ENCODE data around the gene NMUR1. TPM values are rescaled to one million over a fixed set of nuclear protein-coding genes. Genes with fewer than 3 reads are reported as not detected.

NMUR1 gene
- total RNA-seq, 1 donor from 2014 or later: not detected

DNA sequence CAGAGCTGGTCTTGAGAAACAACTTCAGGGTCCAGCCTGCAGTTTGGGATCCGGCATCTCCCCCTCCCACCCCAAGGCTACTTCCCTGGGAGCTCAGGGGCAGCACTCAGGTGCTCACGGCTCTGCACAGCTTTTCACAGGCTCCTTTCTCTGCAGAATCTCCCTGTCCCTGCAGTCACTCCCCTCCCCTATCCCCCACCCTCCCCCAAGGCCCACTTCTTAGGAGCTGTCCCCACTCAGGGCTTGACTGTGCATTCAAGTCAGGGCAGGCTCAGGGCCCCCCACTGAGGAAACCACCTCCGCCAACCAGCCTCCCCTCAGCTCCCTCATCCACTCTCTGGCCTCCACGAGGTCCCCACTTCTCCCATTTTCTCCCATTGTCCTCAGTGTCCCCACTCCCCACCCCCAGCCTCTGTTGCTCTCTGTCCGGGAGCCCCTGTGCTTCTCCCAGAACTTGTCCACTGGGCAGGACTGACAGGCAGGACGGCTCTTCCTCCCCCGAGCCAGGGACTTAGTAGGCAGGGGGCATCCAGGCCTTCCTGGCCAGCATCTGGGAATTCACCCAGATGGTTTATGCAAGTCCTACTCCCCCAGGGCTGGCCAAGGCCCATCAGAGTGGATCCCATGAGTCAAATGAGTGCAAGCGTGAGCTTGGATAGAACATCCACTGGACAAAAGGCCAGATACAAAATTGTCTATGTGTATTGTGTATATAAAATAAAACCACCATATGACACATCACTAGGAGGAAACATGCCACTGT lies 7.6 kb downstream of the NMUR1 start:
- Mint-ChIP-seq H3K4me3 (ENCODE audit: unreplicated experiment) (no peak overlapping the region), H3K4me1 (ENCODE audit: unreplicated experiment) (peaks cover 12% of the 10 kb centered on the region), H3K27me3 (ENCODE audit: unreplicated experiment) (peaks cover 12% of the 10 kb centered on the region), H3K9me3 (ENCODE audit: unreplicated experiment) (no peaks in the 10 kb centered on the region), H3K27ac (ENCODE audit: unreplicated experiment) (no peak overlapping the region), H3K36me3 (ENCODE audit: low read depth, unreplicated experiment) (no peaks in the 10 kb centered on the region)
- TF ChIP-seq, protein P1, sequence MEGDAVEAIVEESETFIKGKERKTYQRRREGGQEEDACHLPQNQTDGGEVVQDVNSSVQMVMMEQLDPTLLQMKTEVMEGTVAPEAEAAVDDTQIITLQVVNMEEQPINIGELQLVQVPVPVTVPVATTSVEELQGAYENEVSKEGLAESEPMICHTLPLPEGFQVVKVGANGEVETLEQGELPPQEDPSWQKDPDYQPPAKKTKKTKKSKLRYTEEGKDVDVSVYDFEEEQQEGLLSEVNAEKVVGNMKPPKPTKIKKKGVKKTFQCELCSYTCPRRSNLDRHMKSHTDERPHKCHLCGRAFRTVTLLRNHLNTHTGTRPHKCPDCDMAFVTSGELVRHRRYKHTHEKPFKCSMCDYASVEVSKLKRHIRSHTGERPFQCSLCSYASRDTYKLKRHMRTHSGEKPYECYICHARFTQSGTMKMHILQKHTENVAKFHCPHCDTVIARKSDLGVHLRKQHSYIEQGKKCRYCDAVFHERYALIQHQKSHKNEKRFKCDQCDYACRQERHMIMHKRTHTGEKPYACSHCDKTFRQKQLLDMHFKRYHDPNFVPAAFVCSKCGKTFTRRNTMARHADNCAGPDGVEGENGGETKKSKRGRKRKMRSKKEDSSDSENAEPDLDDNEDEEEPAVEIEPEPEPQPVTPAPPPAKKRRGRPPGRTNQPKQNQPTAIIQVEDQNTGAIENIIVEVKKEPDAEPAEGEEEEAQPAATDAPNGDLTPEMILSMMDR (IDR thresholded peaks at IDR 0.05; ENCODE audit: unreplicated experiment): no peak
- DNase-seq (ENCODE audit: low spot score): no peak

DNA sequence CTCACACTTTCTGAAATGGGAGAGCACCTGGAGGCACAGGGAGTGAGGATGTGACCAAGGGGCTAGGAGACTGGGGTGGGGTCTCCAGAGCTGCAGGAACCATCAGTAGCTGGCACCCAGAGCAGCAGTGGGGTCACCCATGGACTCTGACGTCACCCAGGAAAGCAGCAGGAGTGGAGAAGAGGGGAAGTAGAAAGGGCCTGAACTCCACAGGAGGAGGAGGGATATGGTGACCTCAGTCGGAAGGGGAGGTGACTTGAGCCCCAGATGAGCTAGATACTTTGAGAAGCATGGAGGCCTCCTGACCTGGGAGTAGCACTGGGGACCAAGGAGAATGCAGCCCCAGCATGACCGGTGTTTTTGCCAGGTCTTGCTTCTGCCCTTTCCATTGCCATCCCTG lies 8.8 kb downstream of the NMUR1 start:
- no peaks in the 10 kb centered on the region for H3K9me3 Mint-ChIP-seq (ENCODE audit: unreplicated experiment)
- no peak overlapping the region for H3K27ac Mint-ChIP-seq (ENCODE audit: unreplicated experiment)
- DNase-seq (ENCODE audit: low spot score): no peak
- no peaks in the 10 kb centered on the region for H3K36me3 Mint-ChIP-seq (ENCODE audit: low read depth, unreplicated experiment)
- H3K27me3 Mint-ChIP-seq (ENCODE audit: unreplicated experiment): peaks cover 9% of the 10 kb centered on the region
- no peak overlapping the region for H3K4me3 Mint-ChIP-seq (ENCODE audit: unreplicated experiment)
- TF ChIP-seq, protein P1 (IDR thresholded peaks at IDR 0.05; ENCODE audit: unreplicated experiment): no peak
- H3K4me1 Mint-ChIP-seq (ENCODE audit: unreplicated experiment): peaks cover 12% of the 10 kb centered on the region

DNA sequence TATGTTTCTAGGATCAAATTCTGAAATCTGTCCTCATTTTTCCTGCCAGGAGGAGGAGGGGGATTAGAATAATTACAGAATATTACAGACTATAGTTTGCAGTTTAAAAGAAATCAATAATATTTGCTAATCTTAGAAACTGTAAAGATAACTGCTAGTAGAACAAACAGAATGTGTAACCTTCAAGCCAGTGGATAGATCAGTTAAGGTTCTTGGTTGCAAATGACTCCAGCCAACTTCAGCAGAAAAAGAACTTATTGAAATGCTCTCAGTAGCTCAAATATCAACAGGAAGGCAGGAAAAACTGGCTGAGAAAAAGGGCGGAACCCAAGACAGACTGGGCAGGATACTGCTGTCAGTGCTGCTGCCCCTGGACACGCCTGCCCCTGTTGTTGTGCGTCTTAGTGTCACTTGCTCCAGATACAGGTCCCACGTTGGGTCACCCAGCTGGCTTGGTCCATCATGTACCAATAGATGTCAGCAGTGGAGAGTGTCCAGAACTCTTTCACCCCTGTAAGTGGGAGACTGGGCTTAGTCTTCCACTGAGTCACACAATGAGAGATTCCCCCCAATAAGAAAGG lies 10.2 kb downstream of the NMUR1 start:
- Mint-ChIP-seq H3K27me3 (ENCODE audit: unreplicated experiment) (peaks cover 9% of the 10 kb centered on the region), H3K9me3 (ENCODE audit: unreplicated experiment) (no peaks in the 10 kb centered on the region), H3K36me3 (ENCODE audit: low read depth, unreplicated experiment) (no peaks in the 10 kb centered on the region), H3K4me1 (ENCODE audit: unreplicated experiment) (peaks cover 12% of the 10 kb centered on the region), H3K27ac (ENCODE audit: unreplicated experiment) (no peak overlapping the region), H3K4me3 (ENCODE audit: unreplicated experiment) (no peak overlapping the region)
- TF ChIP-seq, protein P1 (IDR thresholded peaks at IDR 0.05; ENCODE audit: unreplicated experiment): no peak
- no peak for DNase-seq (ENCODE audit: low spot score)

DNA sequence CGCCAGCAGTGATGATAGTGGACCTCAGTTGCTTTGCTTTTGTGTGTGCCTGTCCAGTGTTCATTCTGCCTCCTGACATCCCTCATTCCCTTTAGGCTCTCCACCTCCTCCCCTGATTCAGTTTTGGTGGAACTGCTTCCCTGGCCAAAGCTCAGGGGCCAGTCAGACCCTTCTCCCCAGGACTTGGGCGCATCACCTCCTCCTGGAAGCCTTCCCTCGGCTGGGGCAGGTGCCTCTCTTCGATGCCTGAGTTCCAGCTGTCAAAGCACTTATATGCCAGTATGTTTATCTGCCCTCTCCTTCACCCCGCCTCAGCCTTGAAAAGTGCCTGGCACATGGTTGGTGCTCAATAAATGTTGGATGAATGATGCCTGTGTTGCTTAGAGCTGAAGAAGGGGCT lies 11.5 kb downstream of the NMUR1 start:
- H3K27ac Mint-ChIP-seq (ENCODE audit: unreplicated experiment): no peak overlapping the region
- DNase-seq (ENCODE audit: low spot score): no peak
- peaks cover 16% of the 10 kb centered on the region for H3K4me1 Mint-ChIP-seq (ENCODE audit: unreplicated experiment)
- H3K36me3 Mint-ChIP-seq (ENCODE audit: low read depth, unreplicated experiment): no peaks in the 10 kb centered on the region
- TF ChIP-seq, protein P1 (IDR thresholded peaks at IDR 0.05; ENCODE audit: unreplicated experiment): no peak
- H3K4me3 Mint-ChIP-seq (ENCODE audit: unreplicated experiment): no peak overlapping the region
- no peaks in the 10 kb centered on the region for H3K9me3 Mint-ChIP-seq (ENCODE audit: unreplicated experiment)
- H3K27me3 Mint-ChIP-seq (ENCODE audit: unreplicated experiment): peaks cover 9% of the 10 kb centered on the region

DNA sequence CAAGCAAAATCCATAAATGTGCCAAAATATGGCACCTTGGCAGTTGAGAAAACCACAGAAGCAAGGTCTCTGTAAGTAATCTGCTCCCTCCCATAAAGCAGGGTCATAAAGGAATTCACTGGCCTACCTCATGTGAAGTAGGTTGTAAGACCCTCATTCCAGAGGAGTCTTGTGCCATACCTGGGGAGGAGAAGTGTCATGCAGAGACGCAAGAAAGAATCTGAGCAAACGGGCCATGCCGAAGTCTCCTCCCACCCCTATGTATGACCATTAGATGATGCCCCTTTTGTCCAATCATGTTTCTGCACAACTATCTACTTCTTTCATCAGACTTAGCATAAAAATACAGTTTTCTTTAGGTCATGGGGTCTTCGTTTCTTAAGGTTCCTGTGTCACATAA lies 14.6 kb downstream of the NMUR1 start:
- H3K9me3 Mint-ChIP-seq (ENCODE audit: unreplicated experiment): no peaks in the 10 kb centered on the region
- peaks cover 13% of the 10 kb centered on the region for H3K4me1 Mint-ChIP-seq (ENCODE audit: unreplicated experiment)
- no peaks in the 10 kb centered on the region for H3K36me3 Mint-ChIP-seq (ENCODE audit: low read depth, unreplicated experiment)
- TF ChIP-seq, protein P1 (IDR thresholded peaks at IDR 0.05; ENCODE audit: unreplicated experiment): no peak
- DNase-seq (ENCODE audit: low spot score): no peak
- H3K27ac Mint-ChIP-seq (ENCODE audit: unreplicated experiment): no peak overlapping the region
- H3K4me3 Mint-ChIP-seq (ENCODE audit: unreplicated experiment): no peak overlapping the region
- H3K27me3 Mint-ChIP-seq (ENCODE audit: unreplicated experiment): peaks cover 2% of the 10 kb centered on the region

All from endothelial cell (in vitro differentiated cells).